GDM1 (cell line): Measurements from ENCODE around the gene HDAC11.

Experiments
- DNase-seq: peaks from one replicate; lab custom pipeline; 2025; lab: John Stamatoyannopoulos, UW

HDAC11 gene

GRCh38 chr3:13543253-13543652, 63.1 kb downstream of the HDAC11 start:
- DNase-seq: no peak

DNA sequence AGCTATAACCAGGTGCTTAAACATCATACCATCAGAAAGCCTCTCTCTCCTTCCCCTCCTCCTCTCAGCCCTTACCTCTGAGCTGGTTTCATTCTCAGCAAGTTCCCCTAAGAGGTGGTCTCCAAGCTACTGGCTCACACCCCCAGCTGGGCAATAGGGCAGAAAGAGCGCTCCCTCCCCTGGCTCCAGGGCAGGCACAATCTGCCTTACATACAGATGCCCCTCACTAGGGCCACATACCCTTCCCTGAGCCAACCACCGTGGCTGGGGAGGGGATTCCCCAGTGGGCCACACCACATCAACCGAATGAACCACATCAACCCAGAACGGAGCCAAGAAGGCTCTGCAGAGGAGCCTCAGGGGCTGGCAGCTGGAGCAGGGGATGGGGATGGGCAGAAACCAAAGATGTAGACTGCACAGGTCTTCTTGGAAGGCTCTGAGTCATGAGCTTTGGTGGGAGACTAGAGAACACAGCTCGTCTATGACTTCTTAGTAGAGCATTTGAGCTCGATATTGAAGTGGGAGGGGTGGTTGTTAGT, 64.3 kb downstream of the HDAC11 start:
- DNase-seq: no peak

- peak; percentile 21 for DNase-seq
These were observed 65.0 kb downstream of the HDAC11 start for GRCh38 chr3:13544951-13545651.

DNA sequence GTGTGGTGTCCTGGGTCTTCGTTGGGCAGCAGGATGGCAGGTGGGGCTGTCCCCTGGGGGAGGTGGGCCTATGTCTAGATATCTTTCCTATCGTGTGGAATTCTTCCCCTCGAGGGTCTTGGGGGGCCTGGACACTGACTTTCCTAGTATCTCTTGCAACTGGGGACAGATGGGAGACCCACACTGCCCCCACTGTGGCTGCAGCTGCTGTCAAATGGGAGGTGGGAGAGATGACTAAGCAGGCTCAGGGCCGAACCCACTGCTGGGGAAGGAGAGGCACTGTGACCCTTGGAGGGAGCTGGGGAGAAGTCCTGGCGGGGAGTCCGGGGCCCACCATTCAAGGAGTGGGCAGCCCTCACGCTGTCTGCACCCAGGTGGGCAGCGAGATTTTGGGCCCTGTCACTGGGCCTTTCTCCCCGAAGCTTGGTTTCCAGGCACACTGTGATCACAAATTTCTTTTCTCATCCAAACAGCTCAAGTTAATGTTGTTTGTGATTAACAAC, 65.9 kb downstream of the HDAC11 start:
- no peak for DNase-seq

- DNase-seq: no peak
These were observed 66.6 kb downstream of the HDAC11 start for GRCh38 chr3:13546667-13547171.

DNA sequence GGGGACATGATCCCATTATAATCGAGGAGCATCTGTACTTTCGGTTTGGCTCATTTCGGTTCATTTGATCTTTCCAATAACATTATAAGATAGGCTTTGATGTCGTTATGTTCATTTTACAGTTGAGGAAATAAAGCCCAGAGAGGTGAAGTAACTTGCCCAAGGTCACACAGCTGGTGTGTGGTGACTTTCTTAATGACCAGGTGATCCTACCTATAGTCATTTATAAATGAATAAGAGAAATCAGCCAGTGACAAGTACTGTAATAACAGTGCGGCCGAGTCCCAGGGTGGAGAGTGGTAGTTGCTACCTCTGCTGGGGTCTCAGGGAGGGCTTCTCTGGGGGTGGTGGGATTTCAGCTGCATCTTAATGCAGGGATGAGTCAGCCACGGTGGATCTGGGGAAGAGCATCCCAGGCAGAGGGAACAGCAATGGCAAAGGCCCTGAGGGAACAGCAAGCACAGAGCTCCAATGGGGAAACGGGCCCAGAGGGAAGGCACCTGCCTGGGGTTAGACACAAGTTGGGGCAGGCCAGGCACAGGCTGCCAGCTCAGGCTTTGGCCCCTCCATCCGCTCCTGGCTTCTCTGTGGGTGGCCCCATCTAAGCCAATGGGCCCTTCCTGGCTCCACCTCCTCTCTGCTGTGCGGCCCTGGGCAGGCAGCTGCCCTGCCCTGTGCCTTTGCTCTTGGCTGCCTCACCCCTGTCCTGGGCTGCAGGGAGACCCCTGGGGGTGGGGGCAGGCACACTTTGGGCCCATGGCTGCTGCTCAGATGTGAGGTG, 67.7 kb downstream of the HDAC11 start:
- DNase-seq: no peak

GRCh38 chr3:13548696-13549622, 68.9 kb downstream of the HDAC11 start, which contains the start of gene FBLN2:
Gene FBLN2 (plus strand): TSS chr3:13549125. CDS start chr3:13570356, 21,231 bp downstream.
- DNase-seq: no peak

- DNase-seq: no peak
These were observed 69.7 kb downstream of the HDAC11 start for GRCh38 chr3:13549623-13550422.

GRCh38 chr3:13550423-13550690, 70.3 kb downstream of the HDAC11 start:
- DNase-seq: no peak

GRCh38 chr3:13550791-13551360, 70.8 kb downstream of the HDAC11 start:
- no peak for DNase-seq

- DNase-seq: no peak
These were observed 72.9 kb downstream of the HDAC11 start for GRCh38 chr3:13552857-13553652.

DNA sequence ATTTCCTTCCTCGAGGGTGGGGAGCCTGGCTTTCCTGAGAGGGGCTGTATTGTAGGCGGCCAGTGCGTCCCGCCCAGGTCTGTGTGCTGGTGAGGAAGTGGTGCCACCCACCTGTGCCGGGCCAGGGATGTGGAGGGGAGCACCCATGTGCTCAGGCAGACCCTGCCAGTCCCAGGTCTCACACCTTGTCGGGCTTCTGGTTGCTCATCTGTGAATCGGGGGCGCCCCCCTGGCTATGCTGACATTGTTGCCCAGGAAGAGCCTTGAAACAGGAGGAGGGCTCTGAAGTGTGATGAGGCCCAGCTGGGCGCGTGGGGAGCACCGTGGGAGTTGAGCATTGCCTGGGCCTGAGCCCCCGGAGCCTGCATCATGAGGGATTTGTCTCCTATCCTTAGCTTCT, 73.6 kb downstream of the HDAC11 start:
- DNase-seq: no peak

- DNase-seq: no peak
These were observed 75.6 kb downstream of the HDAC11 start for GRCh38 chr3:13555753-13556152.
